ENCODE data around the gene ATP5PD. TPM values are rescaled to one million over a fixed set of nuclear protein-coding genes. Genes with fewer than 3 reads are reported as not detected.

ATP5PD gene
- total and polyA plus RNA-seq, 2 of the 13 experiments (the other 11 are each of a cell fraction or from before 2014, with no cell fraction given), result 158 to 428 TPM

DNA sequence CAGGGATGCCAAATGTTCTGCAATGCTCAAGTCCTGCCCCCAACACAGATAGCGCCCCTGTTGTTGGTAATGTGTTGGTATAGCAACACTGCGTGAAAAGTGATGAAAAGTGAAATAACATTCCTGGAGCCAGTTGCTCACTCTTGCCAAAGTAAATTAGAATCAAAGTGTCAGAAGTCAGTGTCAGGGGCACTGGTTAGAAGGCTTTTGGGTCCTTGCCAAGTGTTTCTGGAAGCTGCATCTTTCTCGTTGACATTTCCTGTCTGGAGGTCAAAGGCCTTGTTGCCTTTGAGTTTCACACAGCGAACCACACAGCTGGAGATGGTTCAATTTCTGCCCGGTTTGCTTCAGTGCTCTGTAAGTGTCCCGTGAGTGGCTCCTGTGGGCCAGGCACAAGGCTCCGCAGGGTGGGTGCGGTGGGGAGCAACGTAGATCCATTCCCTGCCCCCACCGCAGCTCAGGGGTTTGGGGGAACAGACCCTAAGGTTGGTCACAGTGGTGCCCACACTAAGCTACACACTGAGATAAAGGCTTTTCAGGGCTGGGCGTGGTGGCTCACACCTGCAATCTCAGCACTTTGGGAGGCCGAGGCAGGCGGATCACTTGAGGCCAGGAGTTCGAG lies 37.4 kb upstream of the ATP5PD start (continued):
- peak; percentile 47; the same call in 1 of the 2 replicates for TF ChIP-seq MYC (CRISPR knock-in tag; IDR thresholded peaks at IDR 0.05; ENCODE audit: borderline replicate concordance)
- TF ChIP-seq HNF4G (IDR thresholded peaks at IDR 0.05; ENCODE audit: borderline replicate concordance, low read depth, low read length), result peak; percentile 86
- peak; percentile 94 for TF ChIP-seq HNF4G (CRISPR knock-in tag; IDR thresholded peaks at IDR 0.05; ENCODE audit: borderline replicate concordance, low read depth)
- TF ChIP-seq, protein P1, sequence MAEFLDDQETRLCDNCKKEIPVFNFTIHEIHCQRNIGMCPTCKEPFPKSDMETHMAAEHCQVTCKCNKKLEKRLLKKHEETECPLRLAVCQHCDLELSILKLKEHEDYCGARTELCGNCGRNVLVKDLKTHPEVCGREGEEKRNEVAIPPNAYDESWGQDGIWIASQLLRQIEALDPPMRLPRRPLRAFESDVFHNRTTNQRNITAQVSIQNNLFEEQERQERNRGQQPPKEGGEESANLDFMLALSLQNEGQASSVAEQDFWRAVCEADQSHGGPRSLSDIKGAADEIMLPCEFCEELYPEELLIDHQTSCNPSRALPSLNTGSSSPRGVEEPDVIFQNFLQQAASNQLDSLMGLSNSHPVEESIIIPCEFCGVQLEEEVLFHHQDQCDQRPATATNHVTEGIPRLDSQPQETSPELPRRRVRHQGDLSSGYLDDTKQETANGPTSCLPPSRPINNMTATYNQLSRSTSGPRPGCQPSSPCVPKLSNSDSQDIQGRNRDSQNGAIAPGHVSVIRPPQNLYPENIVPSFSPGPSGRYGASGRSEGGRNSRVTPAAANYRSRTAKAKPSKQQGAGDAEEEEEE (CRISPR knock-in tag; IDR thresholded peaks at IDR 0.05; ENCODE audit: borderline replicate concordance), result no peak
- peak; percentile 99 for TF ChIP-seq RARA (CRISPR knock-in tag; IDR thresholded peaks at IDR 0.05)
- TF ChIP-seq TARDBP (CRISPR knock-in tag; IDR thresholded peaks at IDR 0.05), result peak; percentile 96
- peak; percentile 51; the same call in 1 of the 2 replicates for TF ChIP-seq ADNP (CRISPR knock-in tag; IDR thresholded peaks at IDR 0.05)
- no peak for TF ChIP-seq ZNF235 (CRISPR knock-in tag; IDR thresholded peaks at IDR 0.05; ENCODE audit: borderline replicate concordance)
- TF ChIP-seq NFE2L1 (CRISPR knock-in tag; IDR thresholded peaks at IDR 0.05; ENCODE audit: borderline replicate concordance), result no peak
- TF ChIP-seq ZNF260 (CRISPR knock-in tag; IDR thresholded peaks at IDR 0.05; ENCODE audit: borderline replicate concordance, low read depth), result no peak
- peak; percentile 93 for TF ChIP-seq RCOR2 (CRISPR knock-in tag; IDR thresholded peaks at IDR 0.05)
- TF ChIP-seq THAP11 (CRISPR knock-in tag; IDR thresholded peaks at IDR 0.05), result peak; percentile 80
- no peak for TF ChIP-seq ZNF703 (CRISPR knock-in tag; IDR thresholded peaks at IDR 0.05; ENCODE audit: borderline replicate concordance)
- TF ChIP-seq CENPT (CRISPR knock-in tag; IDR thresholded peaks at IDR 0.05; ENCODE audit: low read depth), result no peak
- no peak; the same call in 1 of the 2 replicates for TF ChIP-seq NCOA1 (CRISPR knock-in tag; IDR thresholded peaks at IDR 0.05)
- TF ChIP-seq, protein P2, sequence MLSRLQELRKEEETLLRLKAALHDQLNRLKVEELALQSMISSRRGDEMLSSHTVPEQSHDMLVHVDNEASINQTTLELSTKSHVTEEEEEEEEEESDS (CRISPR knock-in tag; IDR thresholded peaks at IDR 0.05; ENCODE audit: borderline replicate concordance), result no peak
- TF ChIP-seq ZFX (CRISPR knock-in tag; IDR thresholded peaks at IDR 0.05; ENCODE audit: low read depth), result peak; percentile 59; the same call in 1 of the 2 replicates
- TF ChIP-seq, protein P3, sequence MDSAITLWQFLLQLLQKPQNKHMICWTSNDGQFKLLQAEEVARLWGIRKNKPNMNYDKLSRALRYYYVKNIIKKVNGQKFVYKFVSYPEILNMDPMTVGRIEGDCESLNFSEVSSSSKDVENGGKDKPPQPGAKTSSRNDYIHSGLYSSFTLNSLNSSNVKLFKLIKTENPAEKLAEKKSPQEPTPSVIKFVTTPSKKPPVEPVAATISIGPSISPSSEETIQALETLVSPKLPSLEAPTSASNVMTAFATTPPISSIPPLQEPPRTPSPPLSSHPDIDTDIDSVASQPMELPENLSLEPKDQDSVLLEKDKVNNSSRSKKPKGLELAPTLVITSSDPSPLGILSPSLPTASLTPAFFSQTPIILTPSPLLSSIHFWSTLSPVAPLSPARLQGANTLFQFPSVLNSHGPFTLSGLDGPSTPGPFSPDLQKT (CRISPR knock-in tag; IDR thresholded peaks at IDR 0.05; ENCODE audit: borderline replicate concordance), result no peak
- TF ChIP-seq, protein P4, sequence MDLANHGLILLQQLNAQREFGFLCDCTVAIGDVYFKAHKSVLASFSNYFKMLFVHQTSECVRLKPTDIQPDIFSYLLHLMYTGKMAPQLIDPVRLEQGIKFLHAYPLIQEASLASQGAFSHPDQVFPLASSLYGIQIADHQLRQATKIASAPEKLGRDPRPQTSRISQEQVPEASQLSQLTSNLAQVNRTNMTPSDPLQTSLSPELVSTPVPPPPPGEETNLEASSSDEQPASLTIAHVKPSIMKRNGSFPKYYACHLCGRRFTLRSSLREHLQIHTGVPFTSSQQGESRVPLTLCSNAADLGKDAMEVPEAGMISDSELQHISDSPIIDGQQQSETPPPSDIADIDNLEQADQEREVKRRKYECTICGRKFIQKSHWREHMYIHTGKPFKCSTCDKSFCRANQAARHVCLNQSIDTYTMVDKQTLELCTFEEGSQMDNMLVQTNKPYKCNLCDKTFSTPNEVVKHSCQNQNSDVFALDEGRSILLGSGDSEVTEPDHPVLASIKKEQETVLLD (CRISPR knock-in tag; IDR thresholded peaks at IDR 0.05; ENCODE audit: low read depth), result no peak
- peak; percentile 53; the same call in 1 of the 2 replicates for TF ChIP-seq BORCS8-MEF2B (CRISPR knock-in tag; IDR thresholded peaks at IDR 0.05)
- TF ChIP-seq, protein P5, sequence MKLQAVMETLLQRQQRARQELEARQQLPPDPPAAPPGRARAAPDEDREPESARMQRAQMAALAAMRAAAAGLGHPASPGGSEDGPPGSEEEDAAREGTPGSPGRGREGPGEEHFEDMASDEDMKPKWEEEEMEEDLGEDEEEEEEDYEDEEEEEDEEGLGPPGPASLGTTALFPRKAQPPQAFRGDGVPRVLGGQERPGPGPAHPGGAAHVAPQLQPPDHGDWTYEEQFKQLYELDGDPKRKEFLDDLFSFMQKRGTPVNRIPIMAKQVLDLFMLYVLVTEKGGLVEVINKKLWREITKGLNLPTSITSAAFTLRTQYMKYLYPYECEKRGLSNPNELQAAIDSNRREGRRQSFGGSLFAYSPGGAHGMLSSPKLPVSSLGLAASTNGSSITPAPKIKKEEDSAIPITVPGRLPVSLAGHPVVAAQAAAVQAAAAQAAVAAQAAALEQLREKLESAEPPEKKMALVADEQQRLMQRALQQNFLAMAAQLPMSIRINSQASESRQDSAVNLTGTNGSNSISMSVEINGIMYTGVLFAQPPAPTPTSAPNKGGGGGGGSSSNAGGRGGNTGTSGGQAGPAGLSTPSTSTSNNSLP (IDR thresholded peaks at IDR 0.05; ENCODE audit: low read depth, low read length), result peak; percentile 86
